Stimulated activated CD8-positive, alpha-beta memory T cell treated with anti-CD3 and anti-CD28 coated beads, Interleukin-7, amount 100 ng/mL, for 4 hours (primary cell): ENCODE results near the gene RAC2.

Experiments used
- DNase-seq, 2 donors: peaks; one replicate each; pipeline ENCODE4 v3.0.0-alpha.2; 2020; ENCODE audit warnings: low read depth in 2 of 2

RAC2 gene

DNA sequence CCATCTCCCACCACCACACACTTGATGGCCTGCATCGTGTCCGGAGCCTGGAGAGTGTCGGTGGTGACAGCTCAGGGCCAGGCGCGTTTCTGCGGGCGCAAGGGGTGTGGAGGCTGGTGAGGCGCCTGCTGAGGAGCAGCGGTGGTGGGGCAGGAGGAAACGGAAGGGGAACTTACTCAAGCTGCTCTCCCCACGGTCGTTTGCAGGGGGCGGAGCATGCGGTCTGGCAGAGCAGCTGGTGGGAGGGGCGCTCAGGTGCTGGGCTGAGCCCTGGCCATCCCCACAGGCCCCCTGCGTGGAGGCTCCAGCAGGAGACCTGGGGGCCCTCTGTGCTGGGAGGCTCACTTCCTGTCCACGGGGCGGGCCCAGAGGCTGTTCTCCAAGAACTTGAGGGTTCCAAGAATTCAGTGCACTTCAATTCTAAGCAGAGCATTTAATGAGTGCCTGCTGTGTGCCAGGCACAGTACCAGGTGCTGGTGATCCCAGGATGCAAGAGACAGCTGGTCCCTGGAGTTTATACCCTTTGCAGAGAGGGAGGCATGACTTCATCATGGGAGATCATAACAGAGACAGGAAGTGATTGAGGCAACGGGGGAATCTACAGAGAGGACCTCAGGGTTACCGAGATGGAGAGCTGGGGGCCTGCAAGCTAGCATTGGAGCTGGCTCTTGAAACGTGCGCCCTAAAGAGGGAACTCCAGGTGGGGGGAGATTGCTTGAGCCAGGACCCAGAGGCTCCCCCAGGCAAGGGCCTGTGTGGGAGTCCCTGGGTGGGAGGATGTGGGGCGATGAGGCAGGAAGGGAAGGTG lies at the start of gene RAC2:
RAC2 (minus strand) TSS at position 156 of the 808 bp plus-strand sequence; CDS start at position 35, 121 bp downstream.
- DNase-seq, result peak; percentile 82 to 88

DNA sequence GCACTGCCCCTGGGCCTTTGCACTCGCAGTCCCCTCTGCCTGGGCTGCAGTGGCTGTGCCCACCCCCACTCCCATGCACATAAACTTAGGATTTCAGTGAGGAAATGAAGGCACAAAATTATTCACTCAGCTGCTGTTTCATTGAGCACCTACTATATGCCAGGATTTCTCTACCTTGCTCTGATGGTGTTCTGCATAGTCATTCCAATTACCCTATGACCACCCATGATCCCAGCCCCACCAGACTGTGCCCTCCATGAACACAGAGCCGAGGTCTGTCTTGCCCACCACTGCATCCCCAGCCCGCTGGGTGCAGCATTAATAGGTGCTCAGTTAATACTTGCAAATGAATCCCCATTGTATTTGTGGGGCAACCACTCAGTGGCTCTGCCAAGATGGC lies 49.1 kb upstream of the RAC2 start:
- no peak for DNase-seq

DNA sequence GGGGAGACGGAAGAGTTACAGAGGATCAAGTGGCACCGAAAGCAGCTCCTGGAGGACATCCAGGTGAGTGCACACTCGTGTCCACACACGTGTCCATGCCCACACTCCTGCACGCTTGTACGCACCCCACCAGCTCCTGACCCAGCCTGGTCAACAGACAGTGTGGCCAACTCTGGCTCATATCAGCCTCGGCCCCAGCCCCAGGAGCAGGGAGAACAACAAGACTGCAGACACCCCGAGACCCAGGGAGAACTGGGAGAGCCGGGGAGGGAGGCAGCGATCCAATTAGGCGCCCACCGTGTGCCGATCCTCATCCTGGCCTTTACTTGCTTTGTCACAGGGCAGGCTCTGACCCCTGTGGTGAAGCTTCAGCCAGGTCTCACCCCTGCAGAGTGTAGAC lies 48.6 kb upstream of the RAC2 start:
- DNase-seq, result no peak

DNA sequence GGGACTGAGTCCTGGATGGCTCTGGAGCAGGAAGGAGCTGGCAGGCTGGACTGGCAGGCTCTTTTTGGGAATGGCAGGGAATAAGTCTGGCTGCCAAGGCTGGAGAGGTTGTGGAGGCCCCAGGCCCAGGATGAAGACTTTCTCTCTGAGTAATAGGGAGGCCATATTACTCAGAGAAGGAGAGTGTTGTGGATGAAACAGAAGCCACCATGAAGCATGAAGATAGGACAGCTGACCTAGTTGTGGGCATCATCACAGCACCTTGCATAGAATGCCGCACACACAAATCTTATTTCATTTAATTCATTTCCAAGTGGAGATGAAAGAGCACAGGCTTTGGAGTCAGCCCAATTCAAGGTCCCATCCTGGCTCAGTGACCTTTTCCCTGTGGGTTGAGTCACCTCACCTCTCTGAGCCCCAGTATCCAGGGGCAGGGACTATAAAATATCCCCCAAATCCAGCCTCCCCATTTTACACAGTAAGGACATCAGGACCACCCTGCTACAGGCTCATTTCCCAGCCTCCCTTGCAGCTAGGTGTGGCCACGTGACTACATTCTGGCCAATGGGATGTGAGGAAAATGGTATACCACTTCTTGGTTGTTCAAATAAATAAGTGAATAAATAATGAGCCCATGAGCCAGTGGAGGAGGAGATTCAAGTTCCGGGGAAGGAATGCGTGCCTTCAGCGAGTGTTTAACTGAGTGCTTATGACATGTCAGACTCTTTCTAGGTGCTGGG lies 47.7 kb upstream of the RAC2 start:
- no peak for DNase-seq

DNA sequence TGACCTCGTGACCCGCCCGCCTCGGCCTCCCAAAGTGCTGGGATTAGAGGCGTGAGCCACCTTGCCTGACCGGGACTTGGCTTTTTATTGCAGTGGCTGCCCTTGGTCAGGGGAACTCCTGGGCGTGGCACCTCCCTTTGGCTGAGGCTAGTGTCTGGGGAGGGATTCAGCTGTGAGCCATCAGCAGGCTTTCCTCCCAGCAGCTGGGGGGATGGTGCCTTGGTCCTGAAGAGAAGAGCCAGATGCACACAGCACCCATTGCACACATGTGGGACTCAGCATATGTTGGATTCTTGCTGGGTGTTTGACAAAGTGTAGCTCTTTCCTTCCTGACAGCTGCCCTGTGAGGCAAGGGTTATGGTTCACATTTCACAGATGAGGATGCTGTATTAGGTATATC lies 46.7 kb upstream of the RAC2 start:
- no peak for DNase-seq

DNA sequence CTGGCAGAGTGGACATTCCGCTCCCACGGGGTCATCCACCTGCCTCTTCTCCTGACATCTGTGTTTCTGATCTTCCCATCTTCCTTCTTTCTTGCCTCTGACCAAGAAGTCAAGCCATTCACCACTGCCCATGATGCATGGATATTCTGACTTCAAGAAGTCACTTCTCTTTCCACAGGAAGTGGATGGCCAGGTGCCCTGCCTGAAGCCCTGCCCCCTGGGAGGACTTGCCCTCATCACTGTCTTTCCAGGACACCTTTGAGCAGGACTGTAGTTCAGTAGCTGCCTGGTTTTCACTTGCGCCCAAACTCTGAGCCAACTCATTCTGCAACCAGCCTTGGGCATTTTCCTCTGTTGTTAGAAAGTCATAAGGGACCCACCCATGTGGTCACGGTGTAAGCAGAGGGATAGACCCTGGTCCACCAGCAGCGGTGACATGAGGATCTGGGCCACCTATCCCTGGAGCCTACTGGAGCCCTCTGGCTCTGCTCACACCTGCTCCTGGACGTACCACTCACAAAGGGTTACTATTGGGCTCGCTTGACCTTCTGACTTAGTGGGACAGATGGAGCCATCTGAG lies 45.2 kb upstream of the RAC2 start:
- no peak for DNase-seq

DNA sequence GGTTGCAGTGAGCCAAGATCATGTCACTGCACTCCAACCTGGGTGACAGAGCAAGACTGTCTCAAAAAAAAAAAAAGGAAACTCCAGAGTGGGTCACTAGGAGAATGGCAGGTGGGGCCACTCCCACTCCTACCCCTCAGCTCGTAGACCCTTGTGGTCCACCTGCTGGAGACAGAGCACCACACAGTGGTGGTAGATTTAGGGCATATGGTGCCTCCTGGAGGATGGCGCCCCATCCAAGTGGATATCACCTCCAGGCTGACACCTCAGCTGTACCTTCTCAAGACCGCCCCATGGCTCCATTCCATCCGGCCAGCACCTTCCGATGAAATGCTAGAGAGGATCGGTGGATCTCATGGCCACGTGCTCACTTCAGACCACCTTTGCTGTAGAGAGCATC lies 44.5 kb upstream of the RAC2 start:
- DNase-seq, result no peak

DNA sequence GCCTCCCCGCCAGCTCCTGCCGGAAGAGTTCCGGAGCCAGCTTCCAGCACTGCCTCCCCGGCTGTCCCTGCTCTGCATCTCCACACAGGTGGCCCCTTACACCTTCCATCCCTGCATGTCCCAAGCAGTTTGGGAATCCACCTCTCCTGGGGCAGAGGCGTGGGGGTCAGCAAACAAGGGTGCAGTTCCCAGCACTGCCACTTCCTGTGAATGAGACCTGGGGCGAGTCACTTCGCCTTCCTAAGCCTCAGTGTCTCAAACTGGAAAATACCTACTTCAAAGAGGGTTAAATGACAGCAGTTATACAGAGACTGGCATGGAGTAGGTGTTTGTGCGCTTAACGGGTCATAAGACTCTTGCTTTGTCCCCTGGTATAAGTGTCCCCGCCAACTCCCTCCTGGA lies 43.5 kb upstream of the RAC2 start:
- DNase-seq, result no peak

DNA sequence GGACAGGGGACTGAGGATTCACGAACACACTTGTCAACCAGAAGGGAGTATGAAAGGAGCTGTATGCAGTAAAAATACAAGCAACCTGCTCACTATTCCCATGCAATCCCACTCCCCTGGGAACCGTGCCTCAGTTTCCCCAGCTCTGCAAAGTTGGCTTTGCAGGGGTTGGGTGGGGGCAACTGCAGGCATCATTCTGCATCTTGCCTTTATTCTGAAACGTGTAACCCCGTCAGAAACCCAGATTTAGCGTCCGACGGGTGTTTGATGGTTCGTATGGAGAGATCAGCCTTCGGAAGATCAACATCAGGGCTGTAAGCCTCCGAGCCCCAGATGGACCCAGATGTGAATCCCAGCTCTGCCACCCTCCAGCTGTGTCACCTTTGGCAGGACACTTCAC lies 41.9 kb upstream of the RAC2 start:
- DNase-seq, result no peak

DNA sequence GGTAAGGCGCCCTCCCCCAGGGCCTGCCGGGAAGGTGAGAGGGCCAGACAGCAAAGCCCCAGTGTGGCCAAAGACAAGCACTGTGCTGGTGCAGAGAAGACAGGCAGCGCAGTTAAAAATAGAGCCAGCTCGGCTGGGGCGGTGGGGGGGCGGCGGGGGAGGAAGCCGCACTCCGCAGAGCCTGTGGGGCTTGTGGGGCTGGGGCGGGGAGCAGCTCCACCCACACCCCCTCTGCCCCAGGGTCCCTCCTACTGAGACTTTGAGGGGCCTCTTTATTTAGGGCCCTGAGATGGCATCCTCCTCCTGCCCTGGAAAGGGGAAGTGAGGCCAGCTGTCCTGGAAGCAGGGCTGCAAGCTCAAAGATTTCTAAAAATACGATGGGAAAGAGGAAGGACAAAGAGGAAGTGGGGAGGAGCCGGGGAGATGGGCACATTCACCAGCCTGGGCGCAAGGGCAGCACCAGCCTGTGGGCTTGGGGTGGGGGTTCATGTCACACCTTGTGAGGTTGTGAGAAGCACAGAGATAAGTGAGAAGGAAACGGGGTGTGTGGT lies 40.8 kb upstream of the RAC2 start:
- DNase-seq, result peak in 1 of 2 donors; percentile 68

DNA sequence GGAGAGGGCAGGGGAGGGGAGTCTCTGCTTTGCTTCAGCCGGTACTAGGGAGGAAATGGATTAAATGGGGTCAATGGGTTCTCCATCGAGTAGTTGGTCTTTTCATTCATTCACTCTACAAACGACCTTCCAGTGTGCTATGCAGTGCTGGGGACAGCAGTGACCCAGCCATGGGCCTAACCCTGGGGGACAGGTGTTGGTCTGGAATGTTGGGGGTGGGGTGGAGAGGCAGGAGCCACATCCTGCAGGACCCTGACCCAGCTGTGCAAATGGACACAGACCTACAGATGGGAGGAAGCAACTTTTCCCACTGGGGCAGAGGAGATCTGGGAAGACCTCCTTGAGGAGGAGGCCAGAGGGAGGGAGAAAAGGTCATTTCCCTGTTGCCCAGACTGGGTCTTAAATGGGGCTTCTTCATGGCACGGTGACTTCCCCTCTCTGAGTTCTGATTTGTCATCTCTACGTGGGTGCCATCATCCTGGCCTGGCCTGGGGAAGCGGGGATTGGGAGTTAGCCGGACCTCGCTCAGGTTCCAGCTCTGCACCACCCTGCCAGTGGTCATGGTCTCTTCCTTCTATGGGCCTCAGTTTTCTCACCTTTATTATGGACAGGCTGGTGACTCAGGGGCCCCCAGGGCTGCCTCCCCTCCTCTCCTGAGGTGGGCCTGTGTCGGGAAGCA lies 40.2 kb upstream of the RAC2 start:
- no peak for DNase-seq

DNA sequence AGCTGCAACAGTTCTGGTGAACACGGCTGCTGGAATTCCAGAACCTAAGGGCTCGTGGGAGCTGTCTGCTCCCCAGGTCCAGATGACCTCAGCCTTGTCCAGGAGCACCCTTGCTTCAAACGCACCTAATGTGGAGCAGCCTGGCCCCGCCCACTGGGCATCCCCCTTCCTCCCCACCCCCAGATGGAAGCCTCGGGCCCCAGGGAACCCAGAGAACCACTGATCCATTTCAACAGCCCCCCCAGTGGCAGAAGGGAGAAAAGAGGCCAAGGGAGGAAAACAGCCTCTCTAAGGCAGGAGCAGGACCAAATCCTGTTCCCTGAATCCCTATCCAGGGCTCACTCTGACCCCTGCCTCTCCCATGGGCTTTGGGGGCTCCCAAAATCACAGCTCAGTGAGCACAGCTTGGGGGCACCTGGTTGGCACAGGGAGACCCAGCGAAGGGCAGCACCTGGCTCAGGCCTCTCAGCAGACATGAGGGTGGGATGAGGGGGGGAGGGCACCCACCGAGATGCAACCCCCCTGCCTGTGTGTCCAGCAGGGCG lies 39.4 kb upstream of the RAC2 start:
- peak in 1 of 2 donors; percentile 67 for DNase-seq

DNA sequence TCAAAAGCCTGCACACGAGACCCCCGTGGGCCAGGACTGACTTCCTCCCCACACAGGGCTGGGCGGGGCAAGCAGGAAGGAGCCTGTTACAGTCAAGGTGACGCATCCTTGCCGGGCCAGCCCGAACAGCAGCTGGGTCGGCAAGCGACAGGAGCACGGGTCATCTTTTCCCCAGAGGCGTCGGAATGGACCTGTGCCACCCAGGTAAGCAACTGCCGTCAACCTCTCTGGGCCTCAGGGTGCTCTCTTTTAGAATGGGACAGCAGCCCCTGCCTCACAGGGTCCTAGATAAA lies 38.3 kb upstream of the RAC2 start, which contains the start of gene CYTH4:
CYTH4 (plus strand) TSS at position 124 of the 293 bp plus-strand sequence; CDS start at position 186, 62 bp downstream.
- peak; percentile 55 to 83 for DNase-seq

DNA sequence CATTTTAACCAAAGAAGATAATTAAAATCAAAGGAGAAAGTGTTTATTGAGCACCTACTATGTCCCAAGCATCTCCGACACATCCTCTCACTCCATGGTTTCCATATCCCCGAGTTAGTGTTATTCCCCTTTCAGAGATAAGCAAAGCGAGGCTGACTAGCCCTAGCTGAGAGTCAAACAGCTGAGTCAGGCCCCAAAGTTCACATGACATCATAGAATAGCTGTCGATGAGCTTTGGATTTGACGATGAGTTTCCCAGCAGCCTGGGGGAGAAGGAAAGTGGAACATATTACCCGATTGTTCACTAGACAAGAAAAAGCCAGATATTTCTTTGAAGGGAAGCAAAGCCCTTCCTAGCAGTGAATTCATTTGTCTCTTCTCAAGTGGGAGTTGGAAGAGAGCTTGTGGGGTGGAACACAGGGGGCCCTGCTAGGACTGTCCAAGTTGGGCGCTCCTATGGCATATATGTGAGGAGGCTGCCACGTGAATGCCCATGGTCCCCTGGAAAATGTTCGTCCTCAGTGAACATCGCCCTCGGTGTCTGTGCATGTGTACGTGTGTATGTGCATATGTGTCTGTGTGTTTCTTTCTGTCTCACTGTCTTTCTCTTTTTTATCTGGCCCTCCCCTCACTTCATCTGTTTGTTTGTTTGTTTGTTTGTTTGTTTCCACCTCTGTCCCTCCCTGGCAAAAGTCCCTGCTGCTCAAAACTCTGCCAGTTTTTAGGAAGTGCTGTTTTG lies 37.7 kb upstream of the RAC2 start:
- DNase-seq, result no peak

DNA sequence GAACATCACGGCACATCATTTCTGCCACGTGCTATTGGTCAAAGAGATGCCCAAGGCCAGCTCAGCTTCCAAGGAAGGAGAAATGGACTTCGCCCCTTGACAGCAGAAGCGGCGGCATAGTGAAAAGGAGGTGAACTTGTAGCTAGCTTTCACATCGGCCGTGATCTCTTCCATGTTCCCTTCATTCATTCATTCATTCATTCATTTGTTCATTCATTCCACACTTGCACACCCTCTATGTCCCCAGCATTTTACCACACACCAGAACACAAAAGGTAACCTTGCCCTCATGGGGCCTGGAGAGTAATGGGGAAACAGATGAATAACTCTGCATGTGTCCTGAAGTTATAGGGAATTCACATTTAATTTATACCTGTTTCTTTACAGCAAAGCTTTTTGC lies 37.1 kb upstream of the RAC2 start:
- DNase-seq, result no peak

DNA sequence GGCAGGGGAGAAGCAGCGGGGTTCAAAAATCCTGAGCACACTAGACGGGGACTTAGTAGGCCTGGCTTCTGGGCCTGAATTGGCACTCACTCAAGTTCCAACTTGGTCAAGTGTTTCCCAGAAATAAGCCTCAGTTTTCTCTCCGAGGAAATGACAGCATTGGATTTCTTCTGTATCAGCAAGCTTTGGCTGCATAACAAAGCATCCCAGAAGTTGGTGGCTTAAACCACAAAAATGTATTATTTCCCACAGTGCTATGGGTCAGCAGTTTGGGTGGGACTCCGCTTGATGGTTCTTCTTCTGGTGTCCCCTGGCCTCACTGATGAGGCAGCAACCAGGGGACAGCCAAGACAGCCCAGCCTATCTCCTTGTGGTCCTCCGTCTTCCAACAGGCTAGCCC lies 36.6 kb upstream of the RAC2 start:
- no peak for DNase-seq

DNA sequence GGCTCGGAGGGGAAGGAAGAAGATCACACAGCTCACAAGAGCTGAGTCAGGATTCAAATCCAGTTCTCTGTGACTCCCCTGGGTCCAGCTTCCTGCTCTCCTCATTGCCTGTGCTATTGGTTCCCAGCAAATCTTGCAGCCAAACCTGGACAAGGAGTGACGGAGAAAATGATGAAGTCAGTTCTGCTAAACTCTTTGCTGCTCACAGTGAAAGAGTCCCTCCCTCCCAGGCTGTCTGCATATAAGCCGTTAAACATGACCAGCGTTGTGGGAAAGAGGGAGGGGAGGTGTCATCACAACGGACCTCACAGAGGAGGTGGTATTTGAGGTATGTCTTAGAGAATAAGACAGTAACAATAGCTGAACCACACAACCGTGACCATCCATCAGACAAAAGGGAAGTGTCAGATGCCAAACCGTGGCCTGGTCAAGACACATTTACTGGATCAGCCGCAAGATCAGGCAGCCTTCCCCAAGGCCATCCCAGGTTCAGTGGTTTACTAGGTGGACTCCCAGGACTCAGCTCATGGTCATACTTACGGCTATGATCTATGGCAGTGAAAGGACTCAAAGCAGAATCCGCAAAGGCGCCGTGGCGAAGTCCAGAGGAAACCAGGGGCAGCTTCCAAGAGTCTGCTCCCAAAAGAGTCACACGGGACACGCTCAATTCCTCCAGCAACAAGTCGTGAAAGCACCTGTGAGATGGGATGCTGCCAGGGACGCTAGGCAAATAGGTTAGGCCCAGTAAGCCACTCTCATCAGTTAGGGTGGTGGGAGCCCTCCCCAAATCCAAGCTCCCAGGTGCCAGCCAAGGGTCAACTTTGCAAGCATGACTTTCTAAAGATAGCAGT lies 35.5 kb upstream of the RAC2 start:
- DNase-seq, result no peak

DNA sequence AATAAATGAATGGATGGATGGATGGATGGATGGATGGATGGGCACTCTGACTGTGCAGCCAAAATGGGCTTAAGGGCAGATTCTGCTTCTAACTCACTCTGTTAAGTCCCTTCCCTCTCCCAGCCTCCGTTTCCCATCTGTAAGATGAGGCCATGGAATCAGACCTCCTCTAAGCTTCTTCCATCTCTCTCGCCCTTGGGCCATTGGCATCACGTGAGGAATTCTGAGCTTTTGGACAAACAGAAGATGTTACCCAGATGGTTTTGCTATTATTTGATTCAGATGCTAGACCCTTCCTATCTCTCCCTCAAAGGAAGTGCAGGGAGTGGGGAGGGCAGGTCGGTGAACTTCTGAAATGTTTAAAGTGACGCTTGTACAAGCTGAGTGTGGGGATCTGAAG lies 34.2 kb upstream of the RAC2 start:
- DNase-seq, result no peak

DNA sequence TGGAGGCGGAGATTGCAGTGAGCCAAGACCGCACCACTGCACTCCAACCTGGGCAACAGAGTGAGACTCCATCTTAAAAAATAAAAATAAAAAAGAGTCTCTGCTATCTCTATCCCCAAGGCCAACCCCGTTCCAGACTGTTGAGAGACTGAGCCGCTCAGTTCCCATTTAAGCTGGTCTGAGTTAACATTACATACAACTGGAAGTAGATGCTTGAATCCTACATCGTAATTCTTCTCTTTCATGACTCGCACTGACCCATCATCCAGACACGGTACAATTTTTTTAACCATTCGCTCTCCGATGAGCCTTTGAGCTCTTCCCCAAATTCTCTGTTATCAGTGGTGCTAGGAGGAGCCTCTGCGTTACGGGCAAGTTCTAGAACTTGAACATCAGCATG lies 33.3 kb upstream of the RAC2 start:
- no peak for DNase-seq

DNA sequence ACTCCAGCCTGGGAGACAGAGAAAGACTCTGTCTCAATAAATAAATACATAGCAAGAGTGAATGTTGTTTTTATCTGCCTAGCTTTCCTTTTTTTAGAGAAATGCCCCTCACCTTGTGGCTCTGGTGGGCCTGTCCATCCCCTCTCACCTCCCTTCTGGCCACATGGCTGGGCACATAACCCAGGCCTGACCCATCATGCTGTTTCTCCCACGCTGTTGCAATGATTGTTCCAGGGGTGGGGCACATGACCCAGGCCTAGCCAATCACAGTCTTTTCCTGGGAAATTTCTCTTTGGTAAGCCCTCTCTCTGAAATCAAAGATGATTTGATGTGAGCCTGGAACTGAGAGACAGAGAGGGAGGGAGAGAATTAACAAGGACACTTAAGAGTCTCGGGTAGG lies 32.7 kb upstream of the RAC2 start:
- no peak for DNase-seq
